NCI-H1105 (cell line): Measurements from ENCODE around the gene TRHDE.
"Not testable (repeated sequence)": the region's sequence is repeated elsewhere in the genome, so short reads cannot be mapped to it uniquely, and the experiment has no call there.

ENCODE experiments used
- DNase-seq: peaks from one replicate; lab custom pipeline; 2025; lab: John Stamatoyannopoulos, UW

TRHDE gene

DNA sequence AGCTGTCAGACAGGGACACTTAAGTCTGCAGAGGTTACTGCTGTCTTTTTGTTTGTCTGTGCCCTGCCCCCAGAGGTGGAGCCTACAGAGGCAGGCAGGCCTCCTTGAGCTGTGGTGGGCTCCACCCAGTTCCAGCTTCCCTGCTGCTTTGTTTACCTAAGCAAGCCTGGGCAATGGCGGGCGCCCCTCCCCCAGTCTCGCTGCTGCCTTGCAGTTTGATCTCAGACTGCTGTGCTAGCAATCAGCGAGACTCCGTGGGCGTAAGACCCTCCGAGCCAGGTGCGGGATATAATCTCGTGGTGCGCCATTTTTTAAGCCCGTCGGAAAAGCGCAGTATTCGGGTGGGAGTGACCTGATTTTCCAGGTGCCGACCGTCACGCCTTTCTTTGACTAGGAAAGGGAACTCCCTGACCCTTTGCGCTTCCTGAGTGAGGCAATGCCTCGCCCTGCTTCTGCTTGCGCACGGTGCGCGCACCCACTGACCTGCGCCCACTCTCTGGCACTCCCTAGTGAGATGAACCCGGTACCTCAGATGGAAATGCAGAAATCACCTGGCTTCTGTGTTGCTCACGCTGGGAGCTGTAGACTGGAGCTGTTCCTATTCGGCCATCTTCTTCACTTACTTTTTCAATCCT, 248.0 kb downstream of the TRHDE start:
- not testable (repeated sequence) for DNase-seq

- DNase-seq, result no peak
Measured at GRCh38 chr12:72521326-72521725, 249.2 kb downstream of the TRHDE start.

DNA sequence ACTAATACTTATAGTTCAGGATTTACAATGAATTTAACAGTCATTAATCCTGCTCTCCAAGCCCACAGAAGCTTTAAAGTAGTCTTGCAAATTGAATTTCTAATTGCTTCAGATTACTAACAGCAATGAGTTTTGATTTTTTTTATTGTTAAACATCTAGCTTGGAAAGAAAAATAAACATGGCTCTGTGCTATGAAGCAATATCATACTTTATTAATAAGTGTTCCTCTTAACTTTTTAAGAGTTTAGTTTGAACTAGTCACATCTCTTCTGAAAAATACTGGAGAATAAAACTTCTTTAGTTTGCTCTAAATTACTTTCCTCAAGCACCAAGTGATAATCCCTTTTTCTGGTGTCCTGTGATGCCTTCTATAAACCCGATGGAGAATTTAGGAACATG, 250.2 kb downstream of the TRHDE start:
- no peak for DNase-seq

DNA sequence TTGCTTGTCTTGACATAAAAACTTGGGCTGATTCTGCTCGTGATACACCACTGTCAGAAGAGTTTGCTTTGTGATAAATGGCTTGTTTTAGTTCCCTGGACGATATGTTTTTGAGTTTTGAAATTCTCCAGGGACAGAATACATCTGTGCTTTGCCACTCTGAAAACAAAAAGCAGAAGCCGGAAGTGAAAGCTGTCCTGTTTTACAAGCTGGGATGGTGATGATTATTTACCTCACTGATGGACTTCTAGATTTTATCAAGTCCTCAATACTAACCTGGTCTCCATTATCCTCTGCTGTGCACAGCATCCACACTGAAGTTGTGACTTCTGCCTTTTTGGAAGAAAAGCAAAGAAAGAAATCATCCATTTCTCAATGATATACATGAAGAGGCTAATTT, 251.6 kb downstream of the TRHDE start:
- no peak for DNase-seq

DNA sequence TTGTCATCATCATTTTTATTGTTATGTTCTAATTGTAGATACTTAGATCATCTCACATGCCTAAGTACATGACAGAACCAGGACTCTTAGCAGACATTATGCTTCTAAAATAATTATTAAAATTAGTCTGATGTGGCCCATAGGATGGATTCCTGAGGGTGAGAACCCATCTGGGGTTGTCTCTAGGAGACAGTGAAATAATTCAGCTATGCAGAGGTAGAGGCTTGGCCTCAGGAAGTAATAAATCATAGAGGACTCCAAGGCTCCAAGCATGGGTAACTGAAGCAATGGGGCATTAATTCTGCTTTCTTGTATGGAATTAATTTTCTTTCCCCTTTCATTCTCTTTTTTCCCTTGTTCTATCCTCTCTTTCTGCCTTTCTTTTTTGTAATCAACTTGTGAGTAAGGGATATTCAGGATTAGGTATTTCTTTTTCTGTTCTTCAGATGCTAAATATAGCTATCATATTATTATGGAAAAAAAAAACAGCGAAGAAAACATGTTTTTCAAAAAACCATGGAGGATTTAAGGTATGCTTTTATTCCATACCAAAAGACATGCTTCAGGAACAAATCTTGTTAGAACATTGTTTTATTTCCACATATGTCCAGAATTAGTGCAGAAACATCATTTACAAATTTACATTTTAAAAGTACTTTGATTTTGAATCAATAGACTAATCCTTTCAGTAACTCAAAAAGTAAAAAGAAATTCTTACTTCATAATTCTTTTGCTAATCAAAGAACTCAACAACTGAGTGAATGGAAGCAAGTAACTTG, 263.2 kb downstream of the TRHDE start:
- DNase-seq, result no peak

- DNase-seq, result no peak
Measured at GRCh38 chr12:72540811-72541210, 268.6 kb downstream of the TRHDE start.

DNA sequence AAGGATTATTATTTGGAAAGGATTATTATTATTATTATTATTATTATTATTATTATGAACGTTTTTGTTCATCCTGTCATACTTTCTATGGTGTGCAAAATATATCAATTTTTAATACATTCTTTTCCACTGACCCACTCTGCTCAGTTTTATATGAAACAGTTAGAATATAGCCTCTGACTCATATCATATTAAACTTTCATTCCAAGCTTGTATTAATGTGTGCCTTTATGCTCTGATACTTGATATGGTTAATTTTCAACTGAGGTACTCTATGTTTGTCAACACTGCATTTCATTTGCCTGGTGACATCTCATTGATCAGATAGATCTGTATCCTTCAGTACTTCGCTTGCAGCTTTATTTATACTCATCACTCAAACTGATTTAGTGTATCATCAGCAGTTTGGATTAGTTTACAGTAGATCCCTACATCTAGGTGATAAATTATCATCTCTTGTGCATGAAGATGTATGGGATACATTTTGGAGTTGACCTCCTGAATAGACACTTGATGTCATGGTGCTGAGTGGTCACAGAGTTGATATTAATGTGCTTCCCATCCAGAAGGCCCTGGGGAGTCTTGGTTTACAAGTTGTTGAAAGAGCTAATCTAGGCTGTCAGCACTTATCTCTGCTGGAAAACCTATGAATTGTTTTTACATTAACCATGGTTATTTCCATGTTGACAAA, 271.8 kb downstream of the TRHDE start:
- no peak for DNase-seq

DNA sequence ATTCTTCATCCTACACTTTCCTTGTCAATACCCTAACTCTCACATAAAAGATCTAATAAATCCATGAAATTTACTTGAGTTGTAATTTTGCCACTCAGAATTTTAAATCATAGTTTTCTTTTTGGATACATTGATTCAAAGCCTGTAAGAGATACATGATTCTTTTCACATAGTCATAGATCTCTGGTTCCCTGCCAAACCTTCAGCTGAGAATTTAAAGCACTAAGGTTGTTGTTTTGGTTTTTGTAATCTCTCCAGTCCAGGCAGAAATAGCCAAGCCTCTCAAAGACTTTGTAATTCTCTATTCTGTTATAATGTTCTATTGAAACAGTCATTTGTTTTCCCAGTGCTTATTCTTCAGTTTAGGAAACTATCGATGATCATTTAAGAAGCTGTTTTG, 273.9 kb downstream of the TRHDE start:
- DNase-seq, result no peak

- no peak for DNase-seq
Measured at GRCh38 chr12:72547573-72547972, 275.4 kb downstream of the TRHDE start.

- no peak for DNase-seq
Measured at GRCh38 chr12:72549184-72549583, 277.0 kb downstream of the TRHDE start.

DNA sequence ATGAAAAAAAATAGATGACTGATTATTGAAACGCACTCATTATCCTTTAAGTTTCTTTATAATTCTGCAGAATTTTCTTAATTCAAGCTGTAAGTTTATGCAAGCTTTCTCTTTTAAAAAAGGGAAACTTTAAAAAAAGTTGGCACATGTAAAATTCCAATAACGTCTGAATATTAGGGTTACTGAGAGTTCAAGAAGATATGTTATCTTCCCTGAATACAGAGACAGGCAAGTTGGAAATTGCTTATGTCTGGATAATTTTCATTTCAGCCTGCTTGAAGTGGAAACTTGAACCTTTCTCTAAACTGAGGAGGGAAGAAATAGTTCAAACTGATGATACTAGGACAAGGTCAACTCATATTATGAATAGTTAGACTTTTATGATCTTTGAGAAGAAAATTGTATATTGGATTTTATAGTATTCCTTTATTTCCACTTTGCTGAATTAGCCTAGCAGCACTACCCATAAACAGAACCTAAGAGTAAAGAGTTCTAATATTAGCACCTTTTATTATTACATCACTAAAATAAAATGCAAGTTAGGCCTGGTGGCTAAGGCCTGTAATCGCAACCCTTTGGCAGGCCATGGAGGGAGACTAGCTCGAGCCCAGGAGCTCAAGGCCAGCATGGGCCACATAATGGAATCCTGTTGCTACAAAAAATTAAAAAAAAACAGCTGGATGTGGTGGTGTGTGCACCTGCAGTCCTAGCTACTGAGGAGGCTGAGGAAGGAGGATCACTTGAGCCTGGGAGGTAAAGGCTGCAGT, 288.0 kb downstream of the TRHDE start:
- DNase-seq, result no peak

DNA sequence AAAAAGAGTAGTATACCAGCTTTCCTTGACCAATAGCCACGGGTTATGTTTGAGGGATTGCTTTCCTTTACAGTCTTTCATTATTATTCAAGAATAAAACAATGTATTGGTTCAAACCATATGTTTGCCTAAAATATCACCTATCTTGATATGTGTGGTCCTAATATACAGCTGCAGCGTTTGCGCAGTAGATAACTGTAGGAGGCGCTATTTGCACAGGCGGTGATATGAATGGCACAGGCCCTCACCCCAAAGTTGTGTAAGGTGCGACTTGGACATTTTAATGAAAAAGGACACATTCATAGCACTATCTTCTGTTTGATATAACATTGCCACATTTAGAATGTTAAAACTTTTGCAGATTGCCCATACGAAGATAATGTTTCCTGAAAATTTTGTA, 298.4 kb downstream of the TRHDE start:
- no peak for DNase-seq

GRCh38 chr12:72574138-72574537, 302.0 kb downstream of the TRHDE start:
- DNase-seq, result no peak

- no peak for DNase-seq
Measured at GRCh38 chr12:72578327-72578726, 306.2 kb downstream of the TRHDE start.

GRCh38 chr12:72586456-72586855, 314.3 kb downstream of the TRHDE start:
- no peak for DNase-seq

DNA sequence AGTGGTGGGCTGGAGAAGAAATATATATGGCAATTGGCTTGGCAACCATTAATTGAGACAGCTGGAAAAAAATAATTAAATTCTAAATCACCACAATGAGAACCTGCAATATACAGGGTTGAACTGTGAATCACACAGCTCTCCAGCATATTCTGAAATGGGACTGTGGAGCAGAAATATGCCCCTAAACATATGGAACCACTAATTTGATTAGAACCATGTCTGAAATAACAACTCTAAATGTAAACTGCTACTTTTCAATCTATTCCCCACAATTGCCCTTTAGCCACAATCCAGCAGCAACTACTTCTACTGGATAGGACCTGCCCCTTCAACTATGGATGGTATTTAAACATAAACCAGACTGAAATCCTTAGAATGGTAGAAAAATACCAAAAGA, 330.4 kb downstream of the TRHDE start:
- DNase-seq, result no peak

GRCh38 chr12:72605975-72606374, 333.8 kb downstream of the TRHDE start:
- no peak for DNase-seq

DNA sequence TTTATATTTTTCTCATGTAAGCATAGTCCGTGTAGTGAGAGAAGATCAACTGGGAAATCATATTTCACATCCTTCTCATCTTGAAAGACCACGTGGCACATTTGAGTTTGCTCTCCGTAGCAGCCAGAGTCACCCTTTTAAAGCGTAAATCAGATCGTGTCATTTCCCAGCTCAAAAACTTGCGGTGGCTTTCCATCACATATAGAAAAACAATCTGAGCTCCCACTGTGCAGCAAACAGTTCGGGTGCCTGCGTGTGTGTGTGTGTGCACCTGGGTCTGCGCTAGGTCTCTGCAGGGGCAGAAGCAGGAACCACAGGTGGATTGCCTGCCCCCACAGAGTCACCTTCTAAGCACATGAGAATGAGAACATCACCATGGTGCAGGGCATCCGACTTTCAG, 338.2 kb downstream of the TRHDE start:
- no peak for DNase-seq

DNA sequence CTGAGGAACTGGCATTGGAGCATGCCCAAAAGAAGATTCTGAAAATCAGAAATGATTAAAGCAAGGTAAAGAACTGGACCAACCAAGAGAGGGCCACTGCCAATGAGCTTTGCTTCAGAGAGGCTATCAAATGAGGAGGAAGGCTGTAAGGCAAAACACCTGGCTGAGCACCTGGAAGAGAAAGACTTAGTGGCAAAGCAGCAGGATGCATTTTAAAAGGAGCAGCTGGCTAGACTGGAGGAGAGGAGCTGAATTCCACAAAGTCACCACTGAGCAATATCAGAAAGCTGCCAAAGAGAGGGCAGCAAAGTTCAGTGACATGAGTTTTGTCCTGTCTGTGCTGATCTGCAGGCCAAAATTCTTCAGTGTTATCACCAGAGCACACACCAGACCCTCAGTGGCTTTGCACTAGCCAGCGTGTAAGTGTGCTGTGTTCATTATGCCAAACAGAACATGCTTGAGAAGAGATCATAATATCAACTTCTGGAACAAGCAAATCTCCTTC, 338.7 kb downstream of the TRHDE start:
- no peak for DNase-seq

GRCh38 chr12:72612171-72612570, 340.0 kb downstream of the TRHDE start:
- no peak for DNase-seq

GRCh38 chr12:72618764-72619163, 346.6 kb downstream of the TRHDE start:
- DNase-seq, result no peak

DNA sequence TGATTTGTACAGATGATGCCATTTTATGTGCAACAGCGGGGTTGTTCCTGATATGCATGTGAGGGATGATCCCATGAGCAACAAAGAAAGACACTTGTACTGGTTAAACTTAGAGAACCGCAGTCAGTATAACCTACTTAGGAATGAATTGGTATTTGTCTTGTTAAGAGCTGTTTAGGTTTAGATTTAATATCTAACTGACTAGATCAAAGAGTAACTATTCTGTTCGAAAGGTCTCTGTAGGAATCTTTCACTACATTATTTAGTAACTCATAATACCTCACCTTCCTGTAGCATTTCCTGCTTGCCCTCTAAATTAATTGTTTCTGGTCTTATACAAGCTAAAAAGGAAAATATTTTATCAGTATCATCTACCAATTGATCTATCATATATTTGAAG, 350.4 kb downstream of the TRHDE start:
- no peak for DNase-seq
